MG63 (cell line): Measurements from ENCODE around the gene GPR107. TPM values are rescaled to one million over a fixed set of nuclear protein-coding genes. Genes with fewer than 3 reads are reported as not detected.

Experiments
- DNase-seq: peaks from one replicate; pipeline ENCODE4 v3.0.0-alpha.2; 2020
- H3K27me3 ChIP-seq: fragments of 250-450 bp; sonication (Bioruptor Pico); 2 replicates; pipeline ENCODE4 v1.5.1; 2020; ENCODE audit warnings: mild to moderate bottlenecking, moderate library complexity
- H3K36me3 ChIP-seq: fragments of 250-450 bp; sonication (Bioruptor Pico); 2 replicates; pipeline ENCODE4 v1.5.1; 2020; ENCODE audit warnings: mild to moderate bottlenecking, moderate library complexity
- H3K4me3 ChIP-seq: fragments of 250-450 bp; sonication (Bioruptor Pico); 2 replicates; pipeline ENCODE4 v1.5.1; 2020; ENCODE audit warnings: mild to moderate bottlenecking, moderate library complexity
- H3K9me3 ChIP-seq: fragments of 250-450 bp; sonication (Bioruptor Pico); 2 replicates; pipeline ENCODE4 v1.5.1; 2020; ENCODE audit warnings: mild to moderate bottlenecking, moderate library complexity
- total RNA-seq: library from RNA; depleted of rRNA; stranded (reverse); fragments of >200 nt; shearing (Covaris generic); gene quantifications from 2 replicates; pipeline ENCODE4 v1.2.3, GENCODE V29; 2014; ENCODE audit warnings: low replicate concordance

Gene GPR107
- total RNA-seq, 1 experiment from 2014 or later = 10.9 TPM

DNA sequence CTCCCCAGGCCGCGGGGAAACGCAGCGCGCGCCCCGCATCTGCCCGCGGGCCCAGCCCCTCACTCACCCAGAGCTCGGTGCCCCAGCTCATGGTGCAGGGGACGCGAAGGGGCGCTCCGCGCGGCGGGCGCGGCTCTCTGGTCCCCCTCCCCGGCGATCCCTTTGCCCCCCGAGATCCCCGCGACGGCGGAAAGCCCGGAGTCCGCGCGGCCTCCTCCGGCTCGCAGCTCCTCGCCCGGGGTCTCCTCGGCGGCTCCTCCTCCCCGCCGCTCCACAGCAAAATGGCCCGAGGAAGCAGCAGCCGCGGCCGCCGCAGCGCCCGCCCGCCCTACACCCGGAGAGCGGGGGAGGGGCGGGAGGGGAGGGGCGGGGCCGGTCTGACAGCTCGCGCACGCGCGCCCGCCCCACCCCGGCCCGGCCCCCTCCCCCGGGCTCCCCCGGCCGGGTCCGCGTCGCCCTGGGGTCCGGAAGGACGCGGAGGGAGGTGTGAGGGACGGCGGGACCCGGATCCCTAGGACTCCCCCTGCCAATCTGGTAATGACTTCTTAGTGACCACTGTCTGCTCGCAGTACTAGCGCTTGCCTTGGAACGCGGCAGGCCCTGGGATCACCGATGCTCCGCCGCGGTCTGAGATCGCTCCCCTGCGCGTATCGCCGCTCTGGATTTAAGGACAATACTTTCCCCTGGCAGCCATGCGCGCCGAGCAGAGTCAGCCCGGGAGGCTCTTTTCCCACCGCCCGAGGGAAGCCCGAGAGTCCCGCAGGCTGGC, 10.6 kb upstream of the GPR107 start, which contains the start of gene FNBP1:
Gene FNBP1 (minus strand): TSS at position 305 of the 769 bp plus-strand sequence. CDS start 214 bp downstream, at position 91.
- no peaks in the 10 kb centered on the region for H3K36me3 ChIP-seq
- peak within 1 kb of the TSS; percentile 78 for H3K4me3 ChIP-seq
- H3K9me3 ChIP-seq = no peaks in the 10 kb centered on the region
- no peaks in the 10 kb centered on the region for H3K27me3 ChIP-seq
- peak; percentile 75 for DNase-seq

DNA sequence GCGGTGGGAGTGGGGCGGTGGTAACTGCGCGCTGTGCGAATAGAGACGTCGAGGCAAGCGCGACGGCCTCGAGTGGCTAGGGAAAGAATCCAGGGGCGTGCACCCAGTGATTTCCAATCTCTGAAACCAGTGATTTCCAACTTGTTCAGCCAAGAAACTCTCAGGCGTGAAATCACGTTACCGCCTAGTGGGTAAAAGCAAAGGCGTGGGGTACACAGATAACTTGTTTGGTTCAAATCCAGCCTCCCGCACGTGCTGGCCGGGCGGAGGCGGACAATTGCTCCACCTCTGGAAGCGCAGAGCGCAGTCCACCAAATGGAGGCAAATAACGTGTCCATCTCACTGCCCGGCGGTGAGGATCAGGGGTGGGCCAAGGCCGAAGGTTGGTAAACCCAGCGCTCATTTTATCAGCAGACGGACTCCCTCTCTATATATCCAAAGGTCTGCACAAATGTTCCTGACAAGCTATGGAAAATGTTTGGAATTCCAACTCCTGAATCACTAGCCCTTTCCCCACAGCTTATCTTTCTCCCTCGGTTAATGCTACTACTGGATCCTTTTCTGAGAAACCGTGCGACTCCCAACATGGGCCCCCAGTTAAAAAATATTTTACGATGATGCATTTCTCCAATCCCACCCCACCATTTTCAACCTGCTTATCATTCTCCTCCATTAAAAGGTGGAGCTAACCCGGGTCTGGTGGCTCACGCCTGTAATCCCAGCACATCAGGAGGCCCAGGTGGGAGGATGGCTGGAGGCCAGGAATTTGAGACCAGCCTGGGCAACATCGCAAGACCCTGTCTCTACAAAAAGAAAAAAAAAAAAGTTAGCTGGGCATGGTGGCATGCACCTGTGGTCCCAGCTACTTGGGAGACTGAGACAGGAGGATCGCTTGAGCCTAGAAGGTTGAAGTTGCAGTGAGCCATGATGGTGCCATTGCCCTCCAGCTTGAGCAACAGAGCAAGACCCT, 9.8 kb upstream of the GPR107 start:
- Histone ChIP-seq H3K4me3 (peak overlapping the region; percentile 78), H3K36me3 (no peaks in the 10 kb centered on the region), H3K9me3 (no peaks in the 10 kb centered on the region), H3K27me3 (no peaks in the 10 kb centered on the region)
- no peak for DNase-seq

DNA sequence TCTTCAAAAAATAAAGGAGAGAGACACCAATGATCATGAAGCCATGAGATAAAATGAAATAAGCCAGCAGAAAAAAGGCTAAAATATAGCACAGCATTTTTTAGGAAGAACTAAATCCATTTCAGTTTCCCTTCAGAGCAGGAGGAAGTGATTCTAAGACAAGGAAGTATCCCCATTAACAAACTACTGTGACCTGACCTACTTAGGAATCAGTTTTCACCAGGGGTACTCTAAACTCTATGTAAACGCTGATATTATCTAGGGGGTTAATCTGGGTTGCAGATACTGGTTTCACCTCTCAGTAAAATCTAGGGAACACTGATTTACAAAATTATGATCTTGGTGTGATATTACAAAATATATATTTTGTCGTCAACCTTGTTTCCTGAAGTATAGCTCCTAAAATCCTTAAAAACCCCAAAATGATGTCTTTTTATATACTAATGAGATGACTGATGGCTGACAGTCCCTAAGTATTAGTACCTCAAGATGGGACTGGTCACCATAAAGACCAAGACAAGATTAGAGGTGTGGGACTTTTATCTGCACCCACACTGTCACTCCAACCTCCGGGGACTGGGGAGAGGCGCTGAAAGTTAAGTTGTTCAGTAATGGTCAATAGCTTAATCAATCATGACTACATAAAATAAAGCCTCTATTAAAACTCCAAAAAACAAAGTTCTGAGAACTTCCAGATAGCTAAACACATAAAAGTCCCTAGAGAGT, 7.8 kb upstream of the GPR107 start:
- no peaks in the 10 kb centered on the region for H3K9me3 ChIP-seq
- H3K36me3 ChIP-seq = no peaks in the 10 kb centered on the region
- H3K4me3 ChIP-seq = no peak overlapping the region
- H3K27me3 ChIP-seq = no peaks in the 10 kb centered on the region
- no peak for DNase-seq

DNA sequence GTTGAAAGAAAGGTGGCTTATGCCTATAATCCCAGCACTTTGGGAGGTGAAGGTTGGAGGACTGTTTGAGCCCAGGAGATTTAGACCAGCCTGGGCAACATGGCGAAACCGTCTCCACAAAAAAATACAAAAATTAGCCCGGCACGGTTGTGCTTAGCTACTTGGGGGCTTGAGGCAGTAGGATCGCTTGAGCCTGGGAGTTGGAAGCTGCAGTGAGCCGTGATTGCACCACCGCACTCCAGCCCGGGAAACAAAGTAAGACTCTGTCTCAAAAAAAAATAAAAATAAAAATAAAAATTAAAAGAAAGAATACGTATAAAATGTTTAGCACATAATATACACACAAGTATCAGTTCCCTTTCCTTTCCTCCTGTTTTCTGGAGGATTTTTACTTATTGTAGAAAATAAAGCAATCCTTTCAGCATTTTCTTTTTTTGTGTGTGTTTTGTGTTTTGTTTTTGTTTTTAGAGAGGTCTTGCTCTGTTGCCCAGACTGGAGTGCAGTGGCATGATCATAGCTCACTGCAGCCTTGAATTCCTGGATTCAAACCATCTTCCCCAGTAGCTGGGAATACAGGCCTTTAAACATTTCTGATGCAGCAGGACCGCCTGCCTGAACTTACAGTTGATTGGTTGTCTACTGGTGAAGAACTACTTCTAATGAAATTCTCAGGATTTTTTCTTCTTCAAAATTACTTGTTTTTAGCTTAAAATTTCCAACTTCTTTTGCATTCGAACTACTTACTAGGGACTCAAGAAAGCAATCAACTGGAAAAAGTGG, 4.1 kb upstream of the GPR107 start:
- Histone ChIP-seq H3K4me3 (no peak overlapping the region), H3K36me3 (no peaks in the 10 kb centered on the region), H3K27me3 (no peaks in the 10 kb centered on the region), H3K9me3 (no peaks in the 10 kb centered on the region)
- no peak for DNase-seq

DNA sequence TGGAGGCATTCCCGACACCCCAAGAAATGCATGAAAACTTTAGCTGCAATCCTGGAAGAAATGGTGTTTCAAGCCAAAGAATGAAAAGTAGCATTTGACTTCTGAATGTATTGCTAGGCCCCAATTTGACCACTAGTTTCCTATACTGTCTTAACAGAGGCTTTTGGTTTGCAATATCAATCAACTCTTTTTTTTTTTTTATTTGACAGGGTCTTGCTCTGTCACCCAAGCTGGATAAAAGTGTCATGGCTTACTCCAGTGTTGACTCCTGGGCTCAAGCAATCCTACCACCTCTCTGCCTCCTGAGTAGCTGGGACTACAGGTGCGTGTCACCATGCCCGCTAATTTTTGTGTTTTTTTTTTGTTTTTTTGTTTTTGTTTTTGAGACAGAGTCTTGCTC, 3.2 kb upstream of the GPR107 start:
- Histone ChIP-seq H3K36me3 (no peaks in the 10 kb centered on the region), H3K9me3 (no peaks in the 10 kb centered on the region), H3K4me3 (no peak overlapping the region), H3K27me3 (no peaks in the 10 kb centered on the region)
- DNase-seq = no peak

DNA sequence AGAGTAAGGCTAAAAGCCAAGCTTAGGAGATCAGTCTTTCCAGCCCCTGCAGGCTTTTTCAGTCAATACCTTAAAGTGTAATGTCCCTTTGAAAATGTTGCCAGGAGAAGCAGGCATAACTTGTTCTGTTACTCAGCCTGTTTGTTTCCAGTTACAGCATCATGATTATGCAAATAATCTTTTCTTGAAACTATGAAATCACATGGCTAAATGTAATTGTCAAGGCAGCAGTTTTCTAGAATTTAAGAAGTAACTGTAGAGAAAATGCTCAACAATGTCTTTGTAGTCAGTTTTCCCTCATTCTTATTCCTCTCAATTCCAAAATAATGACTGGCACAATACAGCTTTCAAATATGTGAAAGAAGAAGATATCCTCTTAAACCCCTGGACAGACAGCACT, 1.9 kb upstream of the GPR107 start:
- Histone ChIP-seq H3K4me3 (no peak overlapping the region), H3K36me3 (no peaks in the 10 kb centered on the region), H3K27me3 (no peaks in the 10 kb centered on the region), H3K9me3 (no peaks in the 10 kb centered on the region)
- no peak for DNase-seq

DNA sequence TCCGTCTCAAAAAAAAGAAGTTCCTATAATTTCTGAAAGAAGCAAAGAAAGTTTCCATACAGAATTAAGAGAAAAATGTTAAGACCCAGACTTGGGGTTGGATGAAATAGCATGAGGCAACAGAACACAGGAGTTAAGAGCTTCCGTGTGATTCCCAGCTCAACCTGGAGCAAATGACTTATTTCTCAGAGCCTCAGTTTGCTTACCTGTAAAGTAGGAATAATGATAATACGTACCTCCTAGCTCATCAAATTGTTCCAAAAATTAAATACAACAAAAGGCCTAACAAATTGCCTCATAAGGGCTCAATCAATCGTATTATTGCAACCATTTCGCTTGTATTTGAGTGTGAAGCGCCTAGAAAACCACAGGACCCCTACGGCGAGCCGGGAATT, 600 bp upstream of the GPR107 start:
- peak overlapping the region; percentile 88 for H3K4me3 ChIP-seq
- H3K9me3 ChIP-seq = no peaks in the 10 kb centered on the region
- no peaks in the 10 kb centered on the region for H3K27me3 ChIP-seq
- DNase-seq = no peak
- H3K36me3 ChIP-seq = peaks cover 3% of the 10 kb centered on the region; the same call in 1 of the 2 replicates

DNA sequence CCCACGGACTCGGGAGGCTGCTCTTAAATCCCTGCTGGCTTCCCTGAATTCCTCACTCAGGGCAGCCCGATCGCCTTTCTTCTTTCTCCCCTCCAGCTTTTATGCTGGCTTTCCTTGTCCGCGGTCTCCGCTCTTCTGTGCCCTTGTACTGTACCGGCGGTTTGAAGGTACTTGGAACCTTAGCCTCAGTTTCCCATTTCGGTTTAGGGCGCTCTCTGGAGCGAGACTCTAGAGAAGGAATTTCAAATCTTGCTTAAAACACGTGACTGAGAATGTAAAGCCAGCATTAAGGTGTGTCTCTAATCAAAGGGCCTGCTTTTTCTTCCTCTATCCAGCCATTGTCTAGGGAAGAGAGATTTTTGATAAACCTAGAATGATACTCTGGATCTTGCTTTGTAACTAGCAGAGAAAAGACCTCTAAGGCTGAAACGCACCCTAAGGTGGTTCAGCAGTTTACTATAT, 650 bp downstream of the GPR107 start:
- H3K4me3 ChIP-seq = peak overlapping the region; percentile 88
- H3K27me3 ChIP-seq = no peaks in the 10 kb centered on the region
- DNase-seq = no peak
- no peaks in the 10 kb centered on the region for H3K9me3 ChIP-seq
- peaks cover 12% of the 10 kb centered on the region for H3K36me3 ChIP-seq

DNA sequence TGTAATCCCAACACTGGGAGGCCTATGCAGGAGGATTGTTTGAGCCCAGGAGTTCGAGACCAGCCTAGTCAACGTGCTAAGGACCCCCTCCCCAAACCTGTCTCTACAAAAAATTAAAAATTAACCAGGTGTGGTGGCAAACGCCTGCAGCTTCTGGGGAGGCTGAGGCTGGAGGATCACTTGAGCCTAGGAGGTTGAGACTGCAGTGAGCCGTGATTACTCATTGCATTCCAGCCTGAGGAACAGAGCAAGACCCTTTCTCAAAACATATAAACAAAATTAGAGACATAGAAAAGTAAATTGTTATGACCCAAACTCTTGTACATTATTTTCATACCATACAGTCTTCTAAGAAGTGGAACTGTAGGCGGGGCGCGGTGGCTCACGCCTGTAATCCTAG, 1.1 kb downstream of the GPR107 start:
- Histone ChIP-seq H3K4me3 (peak overlapping the region; percentile 88), H3K9me3 (no peaks in the 10 kb centered on the region), H3K36me3 (peaks cover 12% of the 10 kb centered on the region), H3K27me3 (no peaks in the 10 kb centered on the region)
- no peak for DNase-seq

DNA sequence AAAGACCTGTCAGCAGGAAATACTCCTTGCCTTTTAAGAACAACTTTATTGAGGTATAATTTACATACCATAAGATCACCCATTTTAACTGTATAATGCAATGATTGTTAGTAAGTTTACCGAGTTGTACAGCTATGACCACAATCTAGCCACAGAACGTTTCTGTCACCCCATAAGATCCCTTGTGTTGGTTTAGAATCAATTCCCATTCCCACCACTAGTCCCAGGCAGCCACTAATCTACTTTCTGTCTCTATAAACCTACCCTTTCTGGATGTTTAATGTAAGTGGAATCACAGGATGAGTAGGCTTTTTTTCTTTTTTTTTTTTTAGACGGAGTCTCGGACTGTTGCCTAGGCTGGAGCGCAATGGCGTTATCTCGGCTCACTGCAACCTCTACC, 4.4 kb downstream of the GPR107 start:
- Histone ChIP-seq H3K36me3 (peaks cover 12% of the 10 kb centered on the region), H3K27me3 (no peaks in the 10 kb centered on the region), H3K9me3 (no peaks in the 10 kb centered on the region), H3K4me3 (no peak overlapping the region)
- no peak for DNase-seq

DNA sequence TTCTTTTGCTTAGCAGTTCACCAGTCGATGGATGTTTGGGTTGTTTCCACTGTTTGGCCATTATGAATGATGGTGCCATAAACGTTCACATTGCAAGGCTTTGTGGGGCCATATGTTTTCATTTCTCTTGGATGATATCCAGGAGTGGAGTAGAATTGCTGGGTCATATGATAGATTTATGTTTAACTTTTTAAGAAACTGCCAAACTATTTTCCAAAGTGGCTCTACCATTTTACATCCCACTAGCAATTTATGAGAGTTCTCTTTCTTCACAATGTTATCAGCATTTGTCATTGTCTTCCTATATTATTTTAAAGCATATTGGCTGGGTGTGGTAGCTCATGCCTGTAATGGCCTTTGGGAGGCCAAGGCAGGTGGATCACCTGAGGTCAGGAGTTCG, 5.2 kb downstream of the GPR107 start:
- peaks cover 12% of the 10 kb centered on the region for H3K36me3 ChIP-seq
- no peak for DNase-seq
- no peaks in the 10 kb centered on the region for H3K27me3 ChIP-seq
- no peaks in the 10 kb centered on the region for H3K9me3 ChIP-seq
- no peak overlapping the region for H3K4me3 ChIP-seq

DNA sequence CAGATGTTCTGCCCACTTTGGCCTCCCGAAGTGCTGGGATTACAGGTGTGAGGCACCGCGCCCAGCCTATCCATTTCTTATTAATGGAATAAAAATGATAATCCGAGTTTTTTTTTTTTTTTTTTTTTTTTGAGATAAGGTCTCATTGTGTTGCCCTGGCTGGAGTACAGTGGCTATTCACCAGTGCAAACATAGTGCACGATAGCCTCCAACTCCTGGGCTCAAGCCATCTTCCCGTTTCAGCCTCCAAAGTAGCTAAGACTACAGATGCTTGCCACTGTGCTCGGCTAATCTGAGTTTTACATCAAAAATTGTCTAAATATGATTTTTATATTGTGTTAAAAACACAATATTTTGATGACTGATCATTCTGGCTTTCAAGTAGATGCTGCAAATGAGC, 6.6 kb downstream of the GPR107 start:
- Histone ChIP-seq H3K9me3 (no peaks in the 10 kb centered on the region), H3K27me3 (no peaks in the 10 kb centered on the region), H3K36me3 (peaks cover 12% of the 10 kb centered on the region), H3K4me3 (no peak overlapping the region)
- DNase-seq = no peak

DNA sequence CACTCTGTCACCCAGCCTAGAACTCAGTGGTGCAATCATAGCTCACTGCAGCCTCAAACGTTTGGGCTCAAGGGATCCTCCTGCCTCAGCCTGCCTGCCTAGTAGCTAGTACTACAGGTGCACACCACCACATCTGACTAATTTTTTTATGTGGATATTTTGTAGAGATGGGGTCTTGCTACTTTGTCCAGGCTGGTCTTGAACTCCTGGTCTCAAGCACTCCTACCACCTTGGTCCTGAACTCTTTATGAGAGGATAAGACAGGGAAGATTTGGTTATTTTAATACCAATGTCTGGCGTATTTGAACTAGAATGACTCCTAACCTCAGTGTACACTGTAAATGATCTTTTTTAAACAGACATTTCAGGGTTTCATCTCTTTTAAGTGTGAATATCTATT, 9.0 kb downstream of the GPR107 start:
- Histone ChIP-seq H3K4me3 (no peak overlapping the region), H3K9me3 (no peaks in the 10 kb centered on the region), H3K27me3 (no peaks in the 10 kb centered on the region), H3K36me3 (peaks cover 12% of the 10 kb centered on the region)
- DNase-seq = no peak

DNA sequence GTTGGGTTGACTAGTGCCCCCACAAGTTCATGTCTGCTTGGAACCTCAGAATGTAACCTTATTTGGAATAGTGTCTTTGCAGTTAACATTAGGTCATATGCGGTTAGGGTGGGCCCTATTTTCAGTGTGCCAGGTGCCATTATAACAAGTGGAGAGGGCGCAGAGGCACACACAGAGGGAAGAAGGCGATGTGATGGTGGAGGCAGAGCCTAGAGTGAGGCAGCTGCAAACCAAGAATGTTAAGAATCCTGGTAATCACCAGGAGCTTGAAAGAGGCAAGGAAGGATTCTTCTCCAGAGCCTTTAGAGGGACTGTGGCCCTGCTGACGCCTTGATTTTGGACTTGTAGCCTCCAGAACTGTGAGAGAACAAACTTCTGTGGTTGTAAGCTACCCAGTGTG, 10.9 kb downstream of the GPR107 start:
- Histone ChIP-seq H3K36me3 (no peaks in the 10 kb centered on the region; the same call in 1 of the 2 replicates), H3K9me3 (no peaks in the 10 kb centered on the region), H3K27me3 (no peaks in the 10 kb centered on the region), H3K4me3 (no peak overlapping the region)
- no peak for DNase-seq

DNA sequence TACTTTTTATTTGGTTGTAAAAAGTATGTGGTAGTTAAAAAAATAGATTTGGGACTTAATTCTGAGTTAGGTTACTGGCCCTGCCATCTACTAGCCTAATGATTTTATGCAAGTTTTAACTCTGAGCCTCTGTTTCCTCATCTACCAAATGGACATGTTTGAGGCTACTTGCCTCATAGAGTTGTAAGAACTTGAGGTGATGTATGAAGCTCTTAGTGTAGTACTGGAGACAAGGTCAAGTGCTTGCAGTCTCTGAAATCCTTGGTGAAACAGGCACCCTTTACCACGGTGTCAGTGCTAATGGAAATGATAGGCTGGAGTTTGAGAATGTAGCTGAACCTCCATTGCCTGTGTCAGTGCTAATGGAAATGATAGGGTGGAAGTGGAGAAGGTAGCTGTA, 15.3 kb downstream of the GPR107 start:
- H3K9me3 ChIP-seq = no peaks in the 10 kb centered on the region
- H3K4me3 ChIP-seq = no peak overlapping the region
- DNase-seq = no peak
- no peaks in the 10 kb centered on the region; the same call in 1 of the 2 replicates for H3K36me3 ChIP-seq
- H3K27me3 ChIP-seq = no peaks in the 10 kb centered on the region
